Transverse colon (tissue), 4 donors: ENCODE data around the gene BET1L. TPM values are rescaled to one million over a fixed set of nuclear protein-coding genes. Genes with fewer than 3 reads are reported as not detected.

Experiments used
- DNase-seq: peaks from one replicate; pipeline ENCODE4 v3.0.0-alpha.2; 2019
- H3K27ac ChIP-seq, 4 donors: fragments of 200-600 bp; sonication (generic); 2 replicates each; pipeline ENCODE4 v1.5.1; 2016 to 2018; ENCODE audit warnings: inconsistent platforms in 4 of 4
- H3K27me3 ChIP-seq: fragments of 200-600 bp; sonication (generic); 2 replicates; pipeline ENCODE4 v1.5.1; 2017; ENCODE audit warnings: inconsistent platforms
- H3K36me3 ChIP-seq, 4 donors: fragments of 200-600 bp; sonication (generic); 2 replicates each; pipeline ENCODE4 v1.5.1; 2017 to 2019; ENCODE audit warnings: inconsistent platforms in 4 of 4
- H3K4me1 ChIP-seq, 4 donors: fragments of 200-600 bp; sonication (generic); 2 replicates each; pipeline ENCODE4 v1.5.1; 2017 to 2020; ENCODE audit warnings: inconsistent platforms in 4 of 4
- H3K4me3 ChIP-seq, 4 donors: fragments of 200-600 bp; sonication (generic); 1 replicate in 1 of 4; 2 replicates in 3 of 4; pipeline versions ENCODE4 v1.5.1 to v1.6.1; 2017 to 2019; ENCODE audit warnings: inconsistent platforms in 4 of 4
- H3K9me3 ChIP-seq, 2 donors: fragments of 200-600 bp; sonication (generic); 2 replicates each; pipeline ENCODE4 v1.5.1; 2017 to 2019; ENCODE audit warnings: inconsistent platforms in 2 of 2
- CTCF ChIP-seq, 5 experiments: fragments of 200-600 bp in 3 of 5; fragments of 450-650 bp in 2 of 5; sonication (generic) in 3 of 5; IDR thresholded peaks; 1 replicate in 2 of 5; 2 replicates in 3 of 5; pipeline ENCODE4 v1.5.1; 2016 to 2017; ENCODE audit warnings: antibody characterized with exemption in 5 of 5, inconsistent platforms in 3 of 5, mild to moderate bottlenecking in 2 of 5, moderate library complexity in 1 of 5
- EP300 ChIP-seq: sonication (generic); formaldehyde crosslinking; IDR thresholded peaks from one replicate; pipeline ENCODE4 v1.6.1; 2017; ENCODE audit warnings: antibody characterized with exemption, low read depth
- POLR2A ChIP-seq: fragments of 450-650 bp; IDR thresholded peaks from one replicate; pipeline ENCODE4 v1.6.1; 2016; ENCODE audit warnings: antibody characterized with exemption, mild to moderate bottlenecking, moderate library complexity
- POLR2AphosphoS5 ChIP-seq, 3 donors: sonication (generic); formaldehyde crosslinking; IDR thresholded peaks; one replicate each; pipeline ENCODE4 v1.6.1; 2016; ENCODE audit warnings: antibody characterized with exemption in 3 of 3
- WGBS, 2 donors: methylation state at CpG; one replicate each; pipeline ENCODE4 v1.1.5; 2018; ENCODE audit warnings: low coverage in 1 of 2; 5-methylcytosine and 5-hydroxymethylcytosine counted together
- in situ Hi-C, 4 donors: fragments of 200-750 bp; cut with MboI; loops; one replicate each; pipeline versions ENCODE4 v1.15.0 to v1.15.1; 2017; ENCODE audit warnings: low sequenced_read_pairs in 3 of 4, low pct_ligation_motif_present in 1 of 4, low pct_unique_long_range_greater_than_20kb in 1 of 4
- intact Hi-C: fragments of 100-400 bp; cut with DNase I; formaldehyde crosslinking; loops from one replicate; pipeline ENCODE4 v1.15.1; 2023; ENCODE audit warnings: low total_unique reads
- total RNA-seq, 4 donors: library from RNA; depleted of rRNA; stranded (reverse); fragments of >200 nt; gene quantifications; one replicate each; pipeline ENCODE4 v1.1.0, GENCODE V29; 2016

The BET1L gene
- total RNA-seq, 4 donors from 2014 or later: 31.8 to 111 (median 36.6) TPM

- TF ChIP-seq POLR2AphosphoS5 (IDR thresholded peaks at IDR 0.05) (no peak), EP300 (no peak), CTCF (IDR thresholded peaks at IDR 0.05) (no peak)
- Histone ChIP-seq H3K4me3 (peak overlapping the region; percentile 51 to 97 (median 77)), H3K27ac (peak overlapping the region; percentile 94 to 99 (median 98)), H3K4me1 (peaks cover 17 to 28% (median 19%) of the 10 kb centered on the region in 4 donors), H3K27me3 (no peaks in the 10 kb centered on the region), H3K36me3 (no peaks in the 10 kb centered on the region), H3K9me3 (no peaks in the 10 kb centered on the region)
- DNase-seq: no peak
- in situ Hi-C loops (no loop called here), intact Hi-C loops (no loop called here)
- 1 to 2% methylated on average over 13 of the region's 13 CpGs for WGBS, 2 donors
Observed at GRCh38 chr11:235609-235996, 28.4 kb upstream of the BET1L start.

- intact Hi-C loops: no loop called here
Observed at GRCh38 chr11:235180-235579, 28.0 kb upstream of the BET1L start.

GRCh38 chr11:232783-233565, 25.8 kb upstream of the BET1L start:
- Histone ChIP-seq H3K27me3 (no peaks in the 10 kb centered on the region), H3K36me3 (no peaks in the 10 kb centered on the region), H3K4me1 (peaks cover 12 to 19% (median 14%) of the 10 kb centered on the region in 4 donors), H3K9me3 (no peaks in the 10 kb centered on the region), H3K4me3 (no peak overlapping the region), H3K27ac (no peak overlapping the region)
- in situ Hi-C loops: no loop called here
- intact Hi-C loops: no loop called here
- TF ChIP-seq CTCF (IDR thresholded peaks at IDR 0.05) (no peak), POLR2A (no peak), EP300 (no peak), POLR2AphosphoS5 (IDR thresholded peaks at IDR 0.05) (no peak)
- DNase-seq: no peak
- WGBS, 2 donors: 91 to 96% methylated on average over 3 to 20 of the region's 20 CpGs

More at GRCh38 chr11:235180-235579, 28.0 kb upstream of the BET1L start:
- peak overlapping the region in 3 of 4 donors; percentile 68 to 97 (median 86) for H3K4me3 ChIP-seq
- TF ChIP-seq POLR2AphosphoS5 (IDR thresholded peaks at IDR 0.05): no peak
- TF ChIP-seq EP300: no peak
- H3K4me1 ChIP-seq: peaks cover 17 to 28% (median 19%) of the 10 kb centered on the region in 4 donors
- 80 to 83% methylated on average over 7 to 8 of the region's 8 CpGs for WGBS, 2 donors
- H3K9me3 ChIP-seq: no peaks in the 10 kb centered on the region
- DNase-seq: no peak
- H3K27me3 ChIP-seq: no peaks in the 10 kb centered on the region
- in situ Hi-C loops: no loop called here
- no peaks in the 10 kb centered on the region for H3K36me3 ChIP-seq
- H3K27ac ChIP-seq: peak overlapping the region; percentile 94 to 99 (median 98)

GRCh38 chr11:230431-230830, 23.2 kb upstream of the BET1L start:
- no peaks in the 10 kb centered on the region for H3K36me3 ChIP-seq
- DNase-seq: no peak
- H3K27me3 ChIP-seq: no peaks in the 10 kb centered on the region
- H3K4me1 ChIP-seq: peaks cover 3 to 8% (median 5%) of the 10 kb centered on the region in 4 donors
- WGBS, 2 donors: 94 to 97% methylated on average over 6 to 10 of the region's 10 CpGs
- in situ Hi-C loops: no loop called here
- no peak overlapping the region for H3K27ac ChIP-seq
- intact Hi-C loops: no loop called here
- TF ChIP-seq POLR2AphosphoS5 (IDR thresholded peaks at IDR 0.05) (no peak), EP300 (no peak), CTCF (IDR thresholded peaks at IDR 0.05) (no peak), POLR2A (no peak)
- no peaks in the 10 kb centered on the region for H3K9me3 ChIP-seq
- H3K4me3 ChIP-seq: no peak overlapping the region
